HL-60 (cell line): ENCODE data around the gene RIPOR2.

ENCODE experiments used
- DNase-seq, 2 experiments: peaks; one replicate each; pipeline ENCODE4 v3.0.0-alpha.2; 2010 to 2020; ENCODE audit warnings: low read depth in 1 of 2, low spot score in 1 of 2
- H3K27ac ChIP-seq: fragments of 250-450 bp; sonication (Bioruptor Pico); replicated peaks from 2 replicates; pipeline ENCODE4 v1.5.1; 2020; ENCODE audit warnings: mild to moderate bottlenecking, moderate library complexity
- H3K27me3 ChIP-seq: fragments of 250-450 bp; sonication (Bioruptor Pico); 2 replicates; pipeline ENCODE4 v1.5.1; 2021; ENCODE audit warnings: mild to moderate bottlenecking, moderate library complexity; ENCODE audit not compliant: insufficient read depth, poor library complexity, severe bottlenecking
- H3K4me3 ChIP-seq: replicated peaks from 2 replicates; pipeline ENCODE4 v1.5.1; 2011; ENCODE audit warnings: mild to moderate bottlenecking, control low read depth, low read length; ENCODE audit not compliant: insufficient read depth
- GABPA ChIP-seq: IDR thresholded peaks from 2 replicates; pipeline ENCODE4 v1.6.1; 2012; ENCODE audit warnings: low read depth
- POLR2AphosphoS5 ChIP-seq: IDR thresholded peaks from 2 replicates; pipeline ENCODE4 v1.6.1; 2012; ENCODE audit warnings: low read depth
- SPI1 ChIP-seq: IDR thresholded peaks from 2 replicates; pipeline ENCODE4 v1.6.1; 2012; ENCODE audit warnings: low read depth, mild to moderate bottlenecking, borderline replicate concordance
- TF ChIP-seq, protein P1 (sequence below): IDR thresholded peaks from one replicate; pipeline ENCODE4 v1.5.1; 2011; ENCODE audit warnings: low read length, control low read depth, inconsistent platforms; ENCODE audit not compliant: insufficient read depth
- TF ChIP-seq, protein P2 (sequence below): IDR thresholded peaks from 2 replicates; pipeline ENCODE4 v1.6.1; 2012; ENCODE audit warnings: low read depth; ENCODE audit not compliant: insufficient replicate concordance

Gene RIPOR2

DNA sequence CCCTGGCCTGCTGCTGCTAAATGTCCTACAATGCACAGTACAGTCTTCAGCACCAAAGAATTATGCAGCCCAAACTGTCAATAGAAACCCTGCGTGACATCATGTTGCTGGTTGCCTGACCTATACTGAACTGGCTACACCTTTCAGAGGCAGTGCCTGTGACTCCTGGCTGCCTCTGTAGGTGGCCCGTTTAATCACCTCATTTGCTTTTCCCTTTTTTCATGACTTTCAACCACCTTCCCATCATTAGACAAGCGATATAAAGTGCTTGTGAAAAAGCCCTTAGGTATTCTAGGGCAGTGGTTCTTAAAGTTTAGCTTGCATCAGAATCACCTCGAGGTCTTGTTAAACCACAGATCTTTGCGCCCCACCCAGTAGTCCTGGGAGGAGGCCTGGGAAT, 33.0 kb upstream of the RIPOR2 start:
- DNase-seq = no peak
- H3K27ac ChIP-seq = no peak overlapping the region

DNA sequence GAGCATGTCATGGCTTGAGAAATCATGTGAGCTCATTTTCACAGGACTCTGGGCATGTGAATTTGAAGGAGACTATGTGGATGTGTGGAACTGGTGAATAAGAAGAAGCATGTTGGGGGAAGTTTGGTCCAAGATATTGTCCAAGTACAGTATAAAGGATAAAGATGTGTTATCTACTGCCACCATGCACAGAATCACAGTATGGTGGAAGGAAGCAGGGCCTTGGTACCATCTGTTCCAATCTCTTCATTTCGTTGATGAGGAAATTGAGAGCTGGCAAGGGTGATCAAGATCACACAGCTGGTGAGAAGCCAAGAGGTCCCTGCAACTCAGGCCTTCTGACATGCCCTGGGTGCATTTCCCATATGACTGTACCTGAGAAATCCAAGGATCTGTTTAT, 31.5 kb upstream of the RIPOR2 start:
- Histone ChIP-seq H3K27me3 (no peaks in the 10 kb centered on the region), H3K4me3 (no peak overlapping the region), H3K27ac (no peak overlapping the region)
- DNase-seq = no peak
- TF ChIP-seq GABPA (no peak), POLR2AphosphoS5 (no peak), SPI1 (no peak)
- TF ChIP-seq, protein P1, sequence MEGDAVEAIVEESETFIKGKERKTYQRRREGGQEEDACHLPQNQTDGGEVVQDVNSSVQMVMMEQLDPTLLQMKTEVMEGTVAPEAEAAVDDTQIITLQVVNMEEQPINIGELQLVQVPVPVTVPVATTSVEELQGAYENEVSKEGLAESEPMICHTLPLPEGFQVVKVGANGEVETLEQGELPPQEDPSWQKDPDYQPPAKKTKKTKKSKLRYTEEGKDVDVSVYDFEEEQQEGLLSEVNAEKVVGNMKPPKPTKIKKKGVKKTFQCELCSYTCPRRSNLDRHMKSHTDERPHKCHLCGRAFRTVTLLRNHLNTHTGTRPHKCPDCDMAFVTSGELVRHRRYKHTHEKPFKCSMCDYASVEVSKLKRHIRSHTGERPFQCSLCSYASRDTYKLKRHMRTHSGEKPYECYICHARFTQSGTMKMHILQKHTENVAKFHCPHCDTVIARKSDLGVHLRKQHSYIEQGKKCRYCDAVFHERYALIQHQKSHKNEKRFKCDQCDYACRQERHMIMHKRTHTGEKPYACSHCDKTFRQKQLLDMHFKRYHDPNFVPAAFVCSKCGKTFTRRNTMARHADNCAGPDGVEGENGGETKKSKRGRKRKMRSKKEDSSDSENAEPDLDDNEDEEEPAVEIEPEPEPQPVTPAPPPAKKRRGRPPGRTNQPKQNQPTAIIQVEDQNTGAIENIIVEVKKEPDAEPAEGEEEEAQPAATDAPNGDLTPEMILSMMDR = no peak
- TF ChIP-seq, protein P2, sequence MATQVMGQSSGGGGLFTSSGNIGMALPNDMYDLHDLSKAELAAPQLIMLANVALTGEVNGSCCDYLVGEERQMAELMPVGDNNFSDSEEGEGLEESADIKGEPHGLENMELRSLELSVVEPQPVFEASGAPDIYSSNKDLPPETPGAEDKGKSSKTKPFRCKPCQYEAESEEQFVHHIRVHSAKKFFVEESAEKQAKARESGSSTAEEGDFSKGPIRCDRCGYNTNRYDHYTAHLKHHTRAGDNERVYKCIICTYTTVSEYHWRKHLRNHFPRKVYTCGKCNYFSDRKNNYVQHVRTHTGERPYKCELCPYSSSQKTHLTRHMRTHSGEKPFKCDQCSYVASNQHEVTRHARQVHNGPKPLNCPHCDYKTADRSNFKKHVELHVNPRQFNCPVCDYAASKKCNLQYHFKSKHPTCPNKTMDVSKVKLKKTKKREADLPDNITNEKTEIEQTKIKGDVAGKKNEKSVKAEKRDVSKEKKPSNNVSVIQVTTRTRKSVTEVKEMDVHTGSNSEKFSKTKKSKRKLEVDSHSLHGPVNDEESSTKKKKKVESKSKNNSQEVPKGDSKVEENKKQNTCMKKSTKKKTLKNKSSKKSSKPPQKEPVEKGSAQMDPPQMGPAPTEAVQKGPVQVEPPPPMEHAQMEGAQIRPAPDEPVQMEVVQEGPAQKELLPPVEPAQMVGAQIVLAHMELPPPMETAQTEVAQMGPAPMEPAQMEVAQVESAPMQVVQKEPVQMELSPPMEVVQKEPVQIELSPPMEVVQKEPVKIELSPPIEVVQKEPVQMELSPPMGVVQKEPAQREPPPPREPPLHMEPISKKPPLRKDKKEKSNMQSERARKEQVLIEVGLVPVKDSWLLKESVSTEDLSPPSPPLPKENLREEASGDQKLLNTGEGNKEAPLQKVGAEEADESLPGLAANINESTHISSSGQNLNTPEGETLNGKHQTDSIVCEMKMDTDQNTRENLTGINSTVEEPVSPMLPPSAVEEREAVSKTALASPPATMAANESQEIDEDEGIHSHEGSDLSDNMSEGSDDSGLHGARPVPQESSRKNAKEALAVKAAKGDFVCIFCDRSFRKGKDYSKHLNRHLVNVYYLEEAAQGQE = no peak

More for the DNA sequence above, 33.0 kb upstream of the RIPOR2 start:
- no peak overlapping the region for H3K4me3 ChIP-seq
- no peaks in the 10 kb centered on the region for H3K27me3 ChIP-seq
- TF ChIP-seq SPI1 = no peak
- no peak for TF ChIP-seq POLR2AphosphoS5
- TF ChIP-seq GABPA = no peak
- TF ChIP-seq, protein P1 = no peak
- TF ChIP-seq, protein P2 = no peak

DNA sequence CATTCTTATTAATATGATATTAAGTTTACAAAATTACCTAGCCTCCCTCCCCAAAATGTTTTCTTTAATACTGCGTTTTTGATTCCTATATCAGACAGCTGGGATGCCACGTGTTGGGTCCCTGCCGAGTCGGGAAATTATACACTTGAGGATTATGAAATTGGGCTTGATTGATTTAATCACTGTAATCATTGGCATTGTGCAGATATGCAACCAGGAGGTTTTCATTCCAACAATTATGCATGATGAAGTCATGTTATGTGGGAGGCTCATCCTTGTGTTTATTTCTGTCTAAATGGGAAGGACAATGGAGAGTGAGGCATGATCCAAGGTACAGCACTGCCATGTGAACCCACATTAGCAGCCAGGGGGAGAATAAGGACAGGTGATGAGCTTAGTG, 30.6 kb upstream of the RIPOR2 start:
- no peak overlapping the region for H3K27ac ChIP-seq
- TF ChIP-seq SPI1 = no peak
- no peak for TF ChIP-seq POLR2AphosphoS5
- no peak for TF ChIP-seq GABPA
- TF ChIP-seq, protein P2 = no peak
- TF ChIP-seq, protein P1 = no peak
- H3K27me3 ChIP-seq = no peaks in the 10 kb centered on the region
- H3K4me3 ChIP-seq = no peak overlapping the region
- DNase-seq = no peak
